Hepatocyte (in vitro differentiated cells): ENCODE data around the gene CFC1. TPM values are rescaled to one million over a fixed set of nuclear protein-coding genes. Genes with fewer than 3 reads are reported as not detected.
"Not testable (repeated sequence)": the region's sequence is repeated elsewhere in the genome, so short reads cannot be mapped to it uniquely, and the experiment has no call there.

Experiments
- DNase-seq: peaks from one replicate; pipeline ENCODE4 v3.0.0-alpha.2; 2016; ENCODE audit warnings: low spot score
- H2AFZ ChIP-seq: fragments of 200-600 bp; sonication (generic); 2 replicates; pipeline ENCODE4 v1.6.0; 2016; ENCODE audit warnings: antibody characterized with exemption, mild to moderate bottlenecking
- H3K27ac ChIP-seq: fragments of 200-600 bp; sonication (generic); 2 replicates; pipeline ENCODE4 v1.5.1; 2016; ENCODE audit warnings: mild to moderate bottlenecking
- H3K27me3 ChIP-seq: fragments of 200-600 bp; sonication (generic); 2 replicates; pipeline ENCODE4 v1.6.1; 2016
- H3K36me3 ChIP-seq: fragments of 200-600 bp; sonication (generic); replicated peaks from 2 replicates; pipeline ENCODE4 v1.5.1; 2016; ENCODE audit warnings: low read depth; ENCODE audit not compliant: insufficient read depth
- H3K4me1 ChIP-seq: fragments of 200-600 bp; sonication (generic); 2 replicates; pipeline ENCODE4 v1.5.1; 2016; ENCODE audit warnings: mild to moderate bottlenecking, moderate library complexity; ENCODE audit not compliant: insufficient read depth
- H3K4me2 ChIP-seq: fragments of 200-600 bp; sonication (generic); 2 replicates; pipeline ENCODE4 v1.6.0; 2016
- H3K4me3 ChIP-seq: fragments of 200-600 bp; sonication (generic); 2 replicates; pipeline ENCODE4 v1.5.1; 2016; ENCODE audit warnings: mild to moderate bottlenecking
- H3K79me2 ChIP-seq: fragments of 200-600 bp; sonication (generic); 2 replicates; pipeline ENCODE4 v1.6.0; 2017; ENCODE audit warnings: mild to moderate bottlenecking
- H3K9me2 ChIP-seq: fragments of 200-600 bp; sonication (generic); replicated peaks from 2 replicates; pipeline ENCODE4 v1.6.0; 2017; ENCODE audit warnings: mild to moderate bottlenecking; ENCODE audit not compliant: insufficient read depth
- H3K9me3 ChIP-seq: fragments of 200-600 bp; sonication (generic); 2 replicates; pipeline ENCODE4 v1.5.1; 2016; ENCODE audit warnings: low read depth, mild to moderate bottlenecking
- H4K20me1 ChIP-seq: fragments of 200-600 bp; sonication (generic); 2 replicates; pipeline ENCODE4 v1.6.0; 2016; ENCODE audit warnings: mild to moderate bottlenecking; ENCODE audit not compliant: insufficient read depth, poor library complexity, severe bottlenecking
- WGBS: methylation state at CpG from one replicate; pipeline ENCODE4 v1.1.6; 2016; ENCODE audit warnings: low lambda C conversion rate; ENCODE audit errors: missing lambda C conversion rate; 5-methylcytosine and 5-hydroxymethylcytosine counted together
- polyA plus RNA-seq: library from polyadenylated mRNA; unstranded; fragments of >200 nt; fragmentation: Nextera tagmentation; extraction: Ambion mirVana; gene quantifications from 2 replicates; pipeline ENCODE4 v1.2.1, GENCODE V29; 2016
- total RNA-seq: library from RNA; depleted of rRNA; stranded (reverse); fragments of >200 nt; gene quantifications from 2 replicates; pipeline ENCODE4 v1.2.3, GENCODE V29; 2014

CFC1 gene
- total and polyA plus RNA-seq, 2 experiments from 2014 or later, result 15.1 to 16.9 TPM

DNA sequence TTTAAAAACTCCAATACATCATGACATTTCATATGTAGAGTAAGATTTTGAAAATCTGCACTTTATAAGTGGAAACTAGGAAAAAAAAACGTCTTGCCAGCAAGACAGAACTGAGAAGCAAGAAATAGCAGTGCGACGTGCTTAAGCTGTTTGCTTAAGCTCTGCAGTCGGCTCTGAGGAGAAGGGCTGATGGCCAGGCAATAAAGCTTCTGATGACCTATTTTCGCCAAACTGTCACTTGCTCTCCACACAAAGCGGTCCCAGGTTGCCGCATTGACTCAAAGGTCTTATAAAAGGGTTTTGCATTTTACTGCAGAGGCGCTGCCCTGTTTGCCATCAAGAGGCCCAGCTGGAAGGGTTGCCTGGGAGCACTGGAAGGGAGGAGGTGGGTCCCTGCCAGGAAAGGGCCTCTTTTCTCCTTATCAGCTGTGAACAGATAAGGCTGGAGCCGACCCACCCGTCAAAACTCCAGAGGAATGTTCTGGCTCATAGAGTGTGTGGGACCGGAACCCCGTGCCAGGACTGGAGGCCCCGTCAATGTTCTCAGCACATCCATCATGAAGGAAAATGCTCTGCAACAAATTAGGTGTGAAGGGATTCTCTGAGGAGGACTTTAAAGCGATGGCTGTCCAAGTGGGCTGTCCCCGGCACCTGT is 2.4 kb upstream of the CFC1 start:
- not testable (repeated sequence) for H3K4me3 ChIP-seq, H3K27me3 ChIP-seq, H3K79me2 ChIP-seq, H3K9me3 ChIP-seq, DNase-seq, H3K36me3 ChIP-seq, H3K9me2 ChIP-seq, H2AFZ ChIP-seq, H4K20me1 ChIP-seq
- peak overlapping the region; percentile 78 for H3K27ac ChIP-seq
- H3K4me2 ChIP-seq, result peak overlapping the region; percentile 53
- H3K4me1 ChIP-seq, result peaks cover 10% of the 10 kb centered on the region
- 15% methylated on average over 6 of the region's 15 CpGs for WGBS

DNA sequence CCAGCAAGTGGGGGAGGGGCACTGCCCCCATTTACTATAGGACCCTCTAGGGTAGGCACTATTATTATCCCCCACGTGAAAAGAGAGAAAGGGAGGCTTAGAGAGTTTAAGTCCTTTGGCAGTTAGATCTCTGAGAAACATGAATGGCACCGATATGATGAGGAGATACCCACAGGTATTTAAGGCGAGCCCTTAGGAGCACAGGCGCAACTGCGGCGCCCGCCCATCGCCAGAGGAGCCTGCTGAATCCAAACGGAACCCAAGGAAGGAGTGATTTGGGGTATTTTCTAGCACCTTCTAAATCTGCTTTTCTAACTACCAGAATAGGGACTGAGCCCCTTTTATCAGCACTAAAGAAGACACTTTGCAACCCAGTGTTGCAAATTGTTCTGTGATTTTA is 551 bp upstream of the CFC1 start:
- H4K20me1 ChIP-seq, H3K4me3 ChIP-seq, DNase-seq, H3K9me2 ChIP-seq, H3K9me3 ChIP-seq, H3K27ac ChIP-seq, H2AFZ ChIP-seq, H3K79me2 ChIP-seq, H3K4me2 ChIP-seq, H3K36me3 ChIP-seq, H3K27me3 ChIP-seq: not testable (repeated sequence)
- peaks cover 10% of the 10 kb centered on the region for H3K4me1 ChIP-seq
- 95% methylated on average over 8 of the region's 9 CpGs for WGBS

DNA sequence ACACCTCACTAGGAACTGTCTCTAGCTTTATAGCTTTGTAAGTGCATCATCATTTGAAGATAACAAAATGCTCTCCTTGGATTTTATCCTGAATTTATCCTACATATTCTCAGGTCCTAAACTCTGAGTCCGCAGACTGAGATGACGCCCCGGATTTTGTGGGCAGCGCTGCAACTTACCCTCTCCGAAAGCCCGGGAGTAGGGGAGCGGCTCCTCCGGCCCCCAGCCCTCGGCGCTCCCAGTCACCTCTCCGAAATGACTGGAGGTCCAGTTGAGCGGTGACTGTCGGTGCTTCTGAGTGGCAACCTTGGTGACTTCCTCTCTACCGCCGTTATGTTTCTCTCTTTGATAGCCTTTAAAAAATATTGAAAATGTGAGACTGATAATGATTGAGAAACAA is 912 bp downstream of the CFC1 start:
- H3K9me3 ChIP-seq, H3K36me3 ChIP-seq, H3K79me2 ChIP-seq, DNase-seq, H2AFZ ChIP-seq, H3K4me3 ChIP-seq, H3K27me3 ChIP-seq, H4K20me1 ChIP-seq, H3K9me2 ChIP-seq: not testable (repeated sequence)
- Histone ChIP-seq H3K4me2 (peak overlapping the region; percentile 61), H3K27ac (peak overlapping the region; percentile 55), H3K4me1 (peaks cover 10% of the 10 kb centered on the region)
- 42% methylated on average over 15 of the region's 15 CpGs for WGBS

DNA sequence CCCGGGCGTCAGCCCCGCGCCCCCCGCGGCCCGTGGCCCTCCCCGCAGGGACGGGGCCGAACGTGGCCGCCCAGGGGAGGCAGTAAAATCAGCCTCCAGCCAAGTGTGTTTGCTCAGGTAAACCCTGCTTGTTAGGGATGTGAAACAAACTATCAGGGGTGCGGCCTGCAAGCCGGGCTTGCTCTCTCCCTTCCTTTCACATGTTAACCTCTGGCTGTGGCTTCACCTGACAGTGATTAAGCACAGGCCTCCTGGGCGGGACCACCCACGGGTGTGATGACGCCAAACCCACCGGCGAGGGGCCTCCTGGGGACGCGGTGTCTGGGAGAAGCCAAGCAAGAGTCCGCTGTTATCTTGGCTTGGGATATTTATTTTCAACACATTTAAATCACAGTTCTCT is 1.4 kb downstream of the CFC1 start:
- DNase-seq, H3K79me2 ChIP-seq, H3K9me2 ChIP-seq, H3K27me3 ChIP-seq, H3K4me3 ChIP-seq, H4K20me1 ChIP-seq, H3K36me3 ChIP-seq, H2AFZ ChIP-seq, H3K9me3 ChIP-seq: not testable (repeated sequence)
- no CpG with 5 or more reads among the region's 22 CpGs for WGBS
- peak overlapping the region; percentile 55 for H3K27ac ChIP-seq
- H3K4me2 ChIP-seq, result peak overlapping the region; percentile 61
- peaks cover 10% of the 10 kb centered on the region for H3K4me1 ChIP-seq

DNA sequence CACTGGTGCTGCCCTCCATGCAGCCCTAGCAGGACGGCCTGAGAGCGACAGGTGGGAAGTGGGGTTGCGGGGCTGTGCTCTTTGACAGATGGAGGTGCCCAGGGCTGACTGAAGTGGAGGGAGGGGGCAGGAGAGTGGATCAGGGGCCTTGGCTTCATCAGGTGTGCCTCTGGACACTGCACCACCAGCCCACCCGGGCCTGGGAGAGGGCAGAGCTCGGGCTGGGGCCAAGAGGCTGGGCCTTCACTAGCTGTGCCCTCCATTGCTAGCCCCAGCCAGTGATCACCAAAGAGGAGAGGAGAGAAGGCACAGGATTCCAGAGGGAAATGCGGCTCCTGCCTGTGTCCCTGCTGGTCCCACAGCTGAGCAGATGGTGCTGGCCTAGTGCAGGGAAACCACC is 2.6 kb downstream of the CFC1 start:
- DNase-seq, H3K9me3 ChIP-seq, H3K4me1 ChIP-seq, H3K4me3 ChIP-seq, H2AFZ ChIP-seq, H3K36me3 ChIP-seq, H3K9me2 ChIP-seq, H3K4me2 ChIP-seq, H4K20me1 ChIP-seq, H3K27me3 ChIP-seq, H3K27ac ChIP-seq, H3K79me2 ChIP-seq: not testable (repeated sequence)
- 96% methylated on average over 2 of the region's 6 CpGs for WGBS

DNA sequence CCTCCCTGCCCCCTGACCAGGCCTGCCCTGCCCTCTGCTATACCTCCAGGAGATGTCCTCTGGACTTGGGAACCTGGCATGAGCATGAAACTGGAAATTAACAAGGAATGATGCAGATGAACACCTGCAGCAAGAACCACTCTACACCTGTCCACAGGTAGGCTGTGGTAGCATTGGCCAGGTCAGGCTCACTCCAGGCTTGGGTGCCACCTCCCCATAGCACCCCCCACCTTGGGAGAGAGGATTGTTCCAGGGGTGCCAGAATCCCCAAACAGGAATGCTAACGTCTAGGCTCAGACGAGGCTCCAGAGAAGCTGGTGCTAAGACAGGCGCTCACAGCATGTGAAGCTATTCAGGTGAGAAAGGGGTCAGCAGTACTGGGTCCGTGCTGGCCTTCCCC is 5.4 kb downstream of the CFC1 start:
- H3K27me3 ChIP-seq, H3K4me3 ChIP-seq, H2AFZ ChIP-seq, H4K20me1 ChIP-seq, H3K9me2 ChIP-seq, H3K4me2 ChIP-seq, H3K9me3 ChIP-seq, H3K79me2 ChIP-seq, H3K27ac ChIP-seq, H3K36me3 ChIP-seq, H3K4me1 ChIP-seq, DNase-seq: not testable (repeated sequence)
- WGBS, result 95% methylated on average over 3 of the region's 4 CpGs

DNA sequence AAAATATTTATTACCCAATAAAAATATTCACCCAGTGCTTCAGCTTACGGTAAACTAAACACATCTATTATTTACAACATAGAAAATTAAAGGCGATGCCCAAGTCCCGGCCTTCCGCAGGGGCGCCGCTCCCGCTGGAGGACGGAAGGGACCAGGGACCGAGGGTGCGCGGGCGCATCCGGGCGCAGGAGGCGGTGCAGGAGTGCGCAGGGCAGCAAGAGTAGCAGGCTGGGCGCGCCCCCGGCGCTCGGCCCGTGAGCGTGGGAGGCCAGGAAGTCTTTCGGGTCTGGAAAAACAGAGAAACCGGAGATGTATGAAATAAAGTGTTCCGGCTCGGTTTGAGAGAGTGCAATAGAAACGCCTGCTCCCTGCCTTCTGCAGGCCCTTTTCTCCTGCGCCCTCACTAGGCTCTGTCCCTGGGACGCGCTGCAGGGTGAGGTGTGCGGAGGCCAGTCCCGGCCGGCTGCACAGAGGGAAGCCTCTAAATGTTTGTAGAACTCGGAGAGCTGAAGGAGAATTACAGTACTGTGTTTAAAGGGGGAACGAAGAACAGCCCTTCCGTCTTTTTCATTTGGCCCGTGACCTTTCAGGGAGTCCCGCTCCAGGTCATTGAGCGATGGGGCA is 6.5 kb downstream of the CFC1 start:
- not testable (repeated sequence) for DNase-seq, H3K27me3 ChIP-seq, H3K9me3 ChIP-seq, H3K9me2 ChIP-seq, H3K4me1 ChIP-seq, H3K79me2 ChIP-seq, H3K4me2 ChIP-seq, H2AFZ ChIP-seq, H4K20me1 ChIP-seq, H3K27ac ChIP-seq, H3K4me3 ChIP-seq, H3K36me3 ChIP-seq
- WGBS, result 83% methylated on average over 8 of the region's 40 CpGs

DNA sequence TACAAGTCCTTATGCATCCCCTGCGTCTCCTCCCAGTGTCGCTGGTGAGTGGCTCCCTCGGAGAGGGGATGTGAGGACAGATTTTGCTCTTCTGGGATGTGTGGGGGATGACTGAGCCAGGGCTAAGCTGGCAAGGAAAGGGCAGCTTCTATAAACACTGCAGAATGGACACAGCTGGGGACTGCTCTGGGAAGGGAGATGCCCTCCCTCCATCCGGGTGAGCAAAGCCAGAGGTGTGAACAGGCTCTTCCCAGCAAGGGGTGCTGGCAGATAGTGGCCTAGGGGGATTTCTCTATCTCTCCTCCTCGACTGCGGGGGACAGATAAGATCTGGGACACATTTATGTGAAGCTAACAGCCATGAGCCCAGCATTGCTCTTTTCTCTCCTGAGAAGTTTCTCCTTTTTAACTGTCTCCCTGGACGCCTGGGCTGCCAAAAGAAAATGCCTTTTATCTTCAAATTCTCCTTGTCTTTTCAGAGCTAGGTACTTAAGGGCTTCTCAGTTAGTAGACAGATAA is 8.5 kb downstream of the CFC1 start:
- H4K20me1 ChIP-seq, H2AFZ ChIP-seq, H3K27me3 ChIP-seq, H3K9me2 ChIP-seq, H3K27ac ChIP-seq, H3K36me3 ChIP-seq, DNase-seq, H3K9me3 ChIP-seq, H3K4me3 ChIP-seq, H3K4me2 ChIP-seq, H3K4me1 ChIP-seq, H3K79me2 ChIP-seq: not testable (repeated sequence)
- WGBS, result 18% methylated on average over 6 of the region's 7 CpGs

DNA sequence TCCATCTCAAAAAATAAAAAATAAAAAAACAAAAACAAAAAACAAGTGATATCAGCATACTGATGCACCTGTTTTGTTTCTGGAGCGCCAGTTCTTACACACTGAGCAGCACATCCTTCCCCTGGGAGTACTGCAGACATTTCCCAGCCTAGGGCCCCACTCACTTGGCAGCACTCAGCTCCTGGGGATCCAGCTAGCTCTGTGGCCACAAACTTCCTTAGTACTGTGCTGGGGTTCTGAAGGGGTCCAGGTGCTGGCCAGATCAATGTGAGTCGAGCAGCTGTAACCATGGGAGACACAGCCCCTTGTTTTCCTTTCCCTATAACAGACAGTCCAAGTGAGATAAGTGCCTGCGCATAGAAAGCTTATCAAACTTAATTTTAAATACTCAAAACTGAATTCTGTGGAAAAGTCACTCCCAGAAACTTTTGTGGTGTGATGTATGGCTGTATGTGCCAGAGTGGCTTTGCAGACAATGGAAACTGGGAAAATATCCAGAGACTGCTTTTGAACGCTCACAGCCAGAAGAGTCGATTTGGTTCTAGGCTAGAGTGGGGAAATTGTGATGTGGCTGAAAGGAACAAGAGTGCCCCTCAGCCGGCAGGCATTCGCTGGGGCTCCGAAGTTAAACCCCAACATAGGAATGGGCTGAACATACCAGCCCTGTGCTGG is 9.1 kb downstream of the CFC1 start:
- not testable (repeated sequence) for H3K36me3 ChIP-seq, H3K9me2 ChIP-seq, H3K4me3 ChIP-seq, H3K9me3 ChIP-seq, H3K79me2 ChIP-seq, H4K20me1 ChIP-seq, H3K27me3 ChIP-seq, H3K27ac ChIP-seq, DNase-seq, H3K4me1 ChIP-seq, H2AFZ ChIP-seq, H3K4me2 ChIP-seq
- 52% methylated on average over 5 of the region's 8 CpGs for WGBS
